Keratinocyte (primary cell): Measurements from ENCODE around the gene ARHGAP32. TPM values are rescaled to one million over a fixed set of nuclear protein-coding genes. Genes with fewer than 3 reads are reported as not detected.

Experiments used
- DNase-seq: peaks from one replicate; pipeline ENCODE4 v3.0.0-alpha.2; 2011; ENCODE audit warnings: low read depth, missing footprints, low spot score
- FAIRE-seq: peaks from 2 replicates; lab custom pipeline; 2011; peaks lifted over from hg19 to GRCh38; lab: Jason Lieb, UNC
- H2AFZ ChIP-seq: 2 replicates; pipeline ENCODE4 v1.6.0; 2012; ENCODE audit warnings: low read length, control low read depth, inconsistent platforms; ENCODE audit not compliant: control insufficient read depth
- H3K27ac ChIP-seq: 2 replicates; pipeline ENCODE4 v1.5.1; 2011; ENCODE audit warnings: low read length; ENCODE audit not compliant: control insufficient read depth, insufficient read depth
- H3K27me3 ChIP-seq: 3 replicates; pipeline ENCODE4 v1.6.0; 2011; ENCODE audit warnings: low read length; ENCODE audit not compliant: control insufficient read depth, insufficient read depth; ENCODE audit errors: extremely low read depth
- H3K36me3 ChIP-seq, 2 experiments: 2 replicates in 1 of 2; 3 replicates in 1 of 2; pipeline ENCODE4 v1.5.1; 2011; ENCODE audit warnings: low read length in 2 of 2, mild to moderate bottlenecking in 1 of 2; ENCODE audit not compliant: control insufficient read depth in 2 of 2, insufficient read depth in 2 of 2; ENCODE audit errors: extremely low read depth in 1 of 2
- H3K4me1 ChIP-seq: 3 replicates; pipeline ENCODE4 v1.5.1; 2011; ENCODE audit warnings: low read length; ENCODE audit not compliant: control insufficient read depth, insufficient read depth; ENCODE audit errors: extremely low read depth
- H3K4me2 ChIP-seq: 3 replicates; pipeline ENCODE4 v1.6.0; 2011; ENCODE audit warnings: low read depth, low read length; ENCODE audit not compliant: control insufficient read depth, insufficient read depth; ENCODE audit errors: extremely low read depth
- H3K4me3 ChIP-seq, 3 experiments: fragments of 200-600 bp in 1 of 3; sonication (generic) in 1 of 3; 2 replicates in 2 of 3; 3 replicates in 1 of 3; pipeline ENCODE4 v1.5.1; 2011 to 2016; ENCODE audit warnings: low read length in 3 of 3, mild to moderate bottlenecking in 3 of 3, control low read depth in 2 of 3, inconsistent platforms in 1 of 3, low read depth in 1 of 3, mixed read lengths in 1 of 3, mixed run types in 1 of 3, moderate library complexity in 1 of 3; ENCODE audit not compliant: control insufficient read depth in 2 of 3, insufficient read depth in 2 of 3; ENCODE audit errors: extremely low read depth in 1 of 3
- H3K79me2 ChIP-seq: 2 replicates; pipeline ENCODE4 v1.6.0; 2012; ENCODE audit warnings: low read length; ENCODE audit not compliant: control insufficient read depth, insufficient read depth
- H3K9ac ChIP-seq: 3 replicates; pipeline ENCODE4 v1.6.0; 2011; ENCODE audit warnings: low read length; ENCODE audit not compliant: control insufficient read depth, insufficient read depth; ENCODE audit errors: extremely low read depth
- H3K9me1 ChIP-seq: 3 replicates; pipeline ENCODE4 v1.6.0; 2011; ENCODE audit warnings: low read length; ENCODE audit not compliant: control insufficient read depth, insufficient read depth; ENCODE audit errors: extremely low read depth
- H3K9me3 ChIP-seq: 2 replicates; pipeline ENCODE4 v1.5.1; 2012; ENCODE audit warnings: low read depth, low read length; ENCODE audit not compliant: control insufficient read depth
- H4K20me1 ChIP-seq: 3 replicates; pipeline ENCODE4 v1.6.0; 2011; ENCODE audit warnings: low read length; ENCODE audit not compliant: control insufficient read depth, insufficient read depth; ENCODE audit errors: extremely low read depth
- EZH2 ChIP-seq: IDR thresholded peaks from one replicate; pipeline ENCODE4 v1.6.1; 2012; ENCODE audit warnings: inconsistent platforms, mild to moderate bottlenecking, low read length, moderate library complexity
- dilution Hi-C: fragments of 300-500 bp; cut with MboI; formaldehyde crosslinking; loops from one replicate; pipeline ENCODE4 v1.7.0; 2020; ENCODE audit warnings: low sequenced_read_pairs; ENCODE audit not compliant: extremely low pct_ligation_motif_present
- polyA plus RNA-seq, 5 experiments: library from polyadenylated mRNA; depleted of rRNA in 3 of 5; stranded (reverse) in 3 of 5; stranded (forward) in 1 of 5; unstranded in 1 of 5; fragments of >200 nt; gene quantifications; 1 replicate in 1 of 5; 2 replicates in 3 of 5; 3 replicates in 1 of 5; pipeline versions ENCODE4 v1.2.1 to v1.2.3, GENCODE V29; 2011 to 2012; ENCODE audit warnings: missing spikeins in 2 of 5, low read depth in 1 of 5, low replicate concordance in 1 of 5
- TF ChIP-seq, protein P1 (sequence below), 3 experiments: IDR thresholded peaks in 1 of 3; conservative IDR thresholded peaks in 1 of 3; optimal IDR thresholded peaks in 1 of 3; 2 replicates in 2 of 3; 3 replicates in 1 of 3; pipeline versions ENCODE3 to v1.5.1; 2011; ENCODE audit warnings: low read length in 3 of 3, mild to moderate bottlenecking in 3 of 3, moderate library complexity in 2 of 3, control low read depth in 1 of 3, inconsistent platforms in 1 of 3; ENCODE audit not compliant: insufficient read depth in 2 of 3; ENCODE audit errors: extremely low read depth in 1 of 3

The ARHGAP32 gene
- polyA plus RNA-seq, 1 donor (not counting 4 experiments of a cell fraction or from before 2014, with no cell fraction given), result 10.8 TPM

DNA sequence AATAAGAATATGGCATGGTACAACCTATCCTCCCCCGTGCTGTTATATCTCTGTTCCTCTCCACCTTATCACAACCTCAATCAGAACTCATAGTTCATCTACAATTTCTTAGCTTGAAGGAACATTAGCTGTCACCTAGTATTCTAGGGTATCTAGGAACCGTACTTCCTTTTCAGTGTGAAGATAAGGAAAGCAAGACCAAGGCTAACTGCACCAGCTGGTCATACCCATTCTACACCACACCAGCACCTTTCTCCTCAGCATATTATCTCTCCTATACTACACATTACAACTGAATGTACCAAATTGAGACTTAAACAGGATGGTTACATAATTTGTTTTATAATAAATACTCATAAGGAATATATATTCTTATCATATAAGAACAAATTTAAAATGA lies 73.1 kb downstream of the ARHGAP32 start:
- no peak for DNase-seq
- FAIRE-seq, result no peak
- H2AFZ ChIP-seq, result no peak overlapping the region
- no peaks in the 10 kb centered on the region for H4K20me1 ChIP-seq
- H3K27me3 ChIP-seq, result no peaks in the 10 kb centered on the region
- peaks cover 2 to 3% of the 10 kb centered on the region in 2 experiments for H3K36me3 ChIP-seq
- dilution Hi-C loops, result no loop called here
- H3K4me3 ChIP-seq, result no peak overlapping the region
- H3K9ac ChIP-seq, result no peak overlapping the region
- H3K9me1 ChIP-seq, result no peaks in the 10 kb centered on the region
- no peaks in the 10 kb centered on the region for H3K9me3 ChIP-seq
- H3K4me2 ChIP-seq, result no peak overlapping the region
- peaks cover 8% of the 10 kb centered on the region for H3K4me1 ChIP-seq
- TF ChIP-seq EZH2, result no peak
- TF ChIP-seq, protein P1, sequence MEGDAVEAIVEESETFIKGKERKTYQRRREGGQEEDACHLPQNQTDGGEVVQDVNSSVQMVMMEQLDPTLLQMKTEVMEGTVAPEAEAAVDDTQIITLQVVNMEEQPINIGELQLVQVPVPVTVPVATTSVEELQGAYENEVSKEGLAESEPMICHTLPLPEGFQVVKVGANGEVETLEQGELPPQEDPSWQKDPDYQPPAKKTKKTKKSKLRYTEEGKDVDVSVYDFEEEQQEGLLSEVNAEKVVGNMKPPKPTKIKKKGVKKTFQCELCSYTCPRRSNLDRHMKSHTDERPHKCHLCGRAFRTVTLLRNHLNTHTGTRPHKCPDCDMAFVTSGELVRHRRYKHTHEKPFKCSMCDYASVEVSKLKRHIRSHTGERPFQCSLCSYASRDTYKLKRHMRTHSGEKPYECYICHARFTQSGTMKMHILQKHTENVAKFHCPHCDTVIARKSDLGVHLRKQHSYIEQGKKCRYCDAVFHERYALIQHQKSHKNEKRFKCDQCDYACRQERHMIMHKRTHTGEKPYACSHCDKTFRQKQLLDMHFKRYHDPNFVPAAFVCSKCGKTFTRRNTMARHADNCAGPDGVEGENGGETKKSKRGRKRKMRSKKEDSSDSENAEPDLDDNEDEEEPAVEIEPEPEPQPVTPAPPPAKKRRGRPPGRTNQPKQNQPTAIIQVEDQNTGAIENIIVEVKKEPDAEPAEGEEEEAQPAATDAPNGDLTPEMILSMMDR (optimal IDR thresholded peaks at IDR 0.05 in 1 of 3, IDR thresholded peaks at IDR 0.05 in 1 of 3, conservative IDR thresholded peaks at IDR 0.05 in 1 of 3; ENCODE audit: extremely low read depth in 1 of 3, insufficient read depth in 2 of 3, low read length in 3 of 3), result no peak
- H3K79me2 ChIP-seq, result no peaks in the 10 kb centered on the region
- no peak overlapping the region for H3K27ac ChIP-seq

DNA sequence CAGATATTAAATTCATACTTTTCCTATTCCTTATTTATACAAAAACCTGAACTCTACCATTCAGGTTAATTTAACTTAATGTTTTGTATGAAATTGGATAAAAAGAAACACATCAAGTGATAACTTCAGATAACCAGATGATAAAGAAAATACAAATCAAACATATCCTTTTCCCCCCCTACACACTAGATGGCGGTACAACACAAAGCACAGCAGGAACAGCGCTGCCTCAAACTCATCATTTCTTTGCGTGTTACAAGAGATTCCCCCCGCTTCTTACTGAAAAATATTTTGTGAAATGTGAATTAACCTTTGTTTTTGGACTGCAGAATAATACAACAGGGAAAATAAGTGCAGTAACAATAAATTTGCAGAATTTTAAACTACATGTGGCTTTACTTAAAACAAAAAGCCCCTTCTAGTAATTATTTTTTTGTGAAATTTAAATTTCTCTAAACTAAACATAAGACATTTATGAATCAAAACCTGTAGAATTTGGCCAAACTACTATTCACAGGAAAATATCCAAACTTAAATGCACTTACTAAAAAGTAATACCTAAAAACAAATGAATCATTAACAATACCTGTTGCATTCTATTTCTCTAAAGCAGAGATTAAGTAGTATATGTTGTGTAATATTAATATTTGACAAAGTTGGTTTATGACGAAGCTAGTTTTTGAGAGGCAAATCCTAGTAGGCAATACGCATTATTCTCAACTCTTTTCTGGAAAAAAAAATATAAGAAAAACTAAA lies 74.4 kb downstream of the ARHGAP32 start:
- H3K4me2 ChIP-seq, result no peak overlapping the region

More for the DNA sequence above, 74.4 kb downstream of the ARHGAP32 start:
- Histone ChIP-seq H3K36me3 (peaks cover 2 to 6% of the 10 kb centered on the region in 2 experiments), H3K9ac (no peak overlapping the region), H3K27ac (no peak overlapping the region), H3K4me1 (peaks cover 8% of the 10 kb centered on the region), H3K79me2 (no peaks in the 10 kb centered on the region), H3K9me1 (no peaks in the 10 kb centered on the region), H3K4me3 (no peak overlapping the region), H2AFZ (no peak overlapping the region), H3K9me3 (no peaks in the 10 kb centered on the region), H4K20me1 (no peaks in the 10 kb centered on the region), H3K27me3 (no peaks in the 10 kb centered on the region)
- no peak for DNase-seq
- FAIRE-seq, result no peak
- dilution Hi-C loops, result no loop called here
- TF ChIP-seq, protein P1 (optimal IDR thresholded peaks at IDR 0.05 in 1 of 3, IDR thresholded peaks at IDR 0.05 in 1 of 3, conservative IDR thresholded peaks at IDR 0.05 in 1 of 3; ENCODE audit: extremely low read depth in 1 of 3, insufficient read depth in 2 of 3, low read length in 3 of 3), result peak; percentile 78 to 89 (median 78)
- no peak for TF ChIP-seq EZH2
